Calu3 (cell line): ENCODE results near the gene IRF2BPL. TPM values are rescaled to one million over a fixed set of nuclear protein-coding genes. Genes with fewer than 3 reads are reported as not detected.

Experiments used
- BruUV-seq: library from RNA; stranded (reverse); fragments of 400-500 nt; replicated peaks from 2 replicates; lab custom pipeline; 2021; lab: Mats Ljungman, UMichigan
- CTCF ChIA-PET: fragments of 300-600 bp; sonication (Branson Sonifier 250); formaldehyde crosslinking; loops from one replicate; lab custom pipeline; 2022; ENCODE audit warnings: antibody characterized with exemption; lab: Charles Lee
- DNase-seq: peaks from one replicate; pipeline ENCODE4 v3.0.0; 2022
- H3K27ac Mint-ChIP-seq: one replicate; pipeline ENCODE4 v1.8.0; 2022; ENCODE audit warnings: mixed read lengths; ENCODE audit not compliant: unreplicated experiment
- H3K27me3 Mint-ChIP-seq: one replicate; pipeline ENCODE4 v1.8.0; 2022; ENCODE audit warnings: mixed read lengths; ENCODE audit not compliant: unreplicated experiment
- H3K36me3 Mint-ChIP-seq: one replicate; pipeline ENCODE4 v1.8.0; 2022; ENCODE audit warnings: mild to moderate bottlenecking, moderate library complexity, mixed read lengths; ENCODE audit not compliant: insufficient read depth, unreplicated experiment
- H3K4me1 Mint-ChIP-seq: one replicate; pipeline ENCODE4 v1.8.0; 2022; ENCODE audit warnings: mild to moderate bottlenecking, low read depth, mixed read lengths; ENCODE audit not compliant: unreplicated experiment
- H3K4me3 Mint-ChIP-seq: one replicate; pipeline ENCODE4 v1.8.0; 2022; ENCODE audit warnings: mild to moderate bottlenecking, low read depth, moderate library complexity, mixed read lengths; ENCODE audit not compliant: unreplicated experiment
- H3K9me3 Mint-ChIP-seq: one replicate; pipeline ENCODE4 v1.8.0; 2022; ENCODE audit warnings: low read depth, mixed read lengths; ENCODE audit not compliant: unreplicated experiment
- intact Hi-C: fragments of 100-400 bp; cut with micrococcal nuclease; formaldehyde crosslinking; loops from one replicate; pipeline ENCODE4 v1.10.0; 2022; ENCODE audit not compliant: unreplicated experiment
- total RNA-seq: library from RNA; stranded (reverse); gene quantifications from 2 replicates; pipeline ENCODE4 v1.2.3, GENCODE V29; 2022
- TF ChIP-seq, protein P1 (sequence below): fragments of 200-600 bp; IDR thresholded peaks from one replicate; pipeline ENCODE4 v1.8.0; 2022; ENCODE audit warnings: antibody characterized with exemption; ENCODE audit not compliant: unreplicated experiment

IRF2BPL gene
- total RNA-seq, 1 experiment from 2014 or later: 30.1 TPM

GRCh38 chr14:77012193-77012765 is 16.2 kb downstream of the IRF2BPL start:
- no peak overlapping the region for H3K4me3 Mint-ChIP-seq
- intact Hi-C loops: no loop called here
- H3K27me3 Mint-ChIP-seq: no peaks in the 10 kb centered on the region
- CTCF ChIA-PET: interaction anchor here (0.6 kb wide), 1 partner anchor 420 kb away, joined by 3 read pairs; no protein-coding TSS in a partner anchor
- peaks cover 15% of the 10 kb centered on the region for H3K4me1 Mint-ChIP-seq
- H3K36me3 Mint-ChIP-seq: peaks cover 5% of the 10 kb centered on the region
- TF ChIP-seq, protein P1, sequence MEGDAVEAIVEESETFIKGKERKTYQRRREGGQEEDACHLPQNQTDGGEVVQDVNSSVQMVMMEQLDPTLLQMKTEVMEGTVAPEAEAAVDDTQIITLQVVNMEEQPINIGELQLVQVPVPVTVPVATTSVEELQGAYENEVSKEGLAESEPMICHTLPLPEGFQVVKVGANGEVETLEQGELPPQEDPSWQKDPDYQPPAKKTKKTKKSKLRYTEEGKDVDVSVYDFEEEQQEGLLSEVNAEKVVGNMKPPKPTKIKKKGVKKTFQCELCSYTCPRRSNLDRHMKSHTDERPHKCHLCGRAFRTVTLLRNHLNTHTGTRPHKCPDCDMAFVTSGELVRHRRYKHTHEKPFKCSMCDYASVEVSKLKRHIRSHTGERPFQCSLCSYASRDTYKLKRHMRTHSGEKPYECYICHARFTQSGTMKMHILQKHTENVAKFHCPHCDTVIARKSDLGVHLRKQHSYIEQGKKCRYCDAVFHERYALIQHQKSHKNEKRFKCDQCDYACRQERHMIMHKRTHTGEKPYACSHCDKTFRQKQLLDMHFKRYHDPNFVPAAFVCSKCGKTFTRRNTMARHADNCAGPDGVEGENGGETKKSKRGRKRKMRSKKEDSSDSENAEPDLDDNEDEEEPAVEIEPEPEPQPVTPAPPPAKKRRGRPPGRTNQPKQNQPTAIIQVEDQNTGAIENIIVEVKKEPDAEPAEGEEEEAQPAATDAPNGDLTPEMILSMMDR: no peak
- BruUV-seq: no TSS peak
- no peak for DNase-seq
- no peaks in the 10 kb centered on the region for H3K9me3 Mint-ChIP-seq
- H3K27ac Mint-ChIP-seq: no peak overlapping the region

DNA sequence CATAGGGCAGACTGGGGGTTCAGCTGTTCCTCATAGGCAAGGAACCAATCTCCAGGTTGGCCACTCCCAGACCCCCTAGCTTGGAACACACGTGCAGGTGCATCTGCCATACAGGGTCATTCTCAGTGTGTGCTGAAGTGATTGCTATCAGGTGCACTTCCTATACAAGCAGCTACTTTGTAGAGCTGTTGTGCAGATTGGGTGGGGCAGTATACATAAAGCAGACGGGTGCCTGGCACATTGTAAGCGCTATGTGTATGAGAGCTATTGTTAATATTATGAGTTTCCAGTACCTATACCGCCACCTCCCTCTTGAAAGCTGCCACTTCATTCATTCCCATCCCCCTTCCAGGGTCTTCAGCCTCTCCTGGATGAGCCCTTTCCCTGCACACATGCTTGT is 17.3 kb downstream of the IRF2BPL start:
- H3K27me3 Mint-ChIP-seq: no peaks in the 10 kb centered on the region
- H3K36me3 Mint-ChIP-seq: peaks cover 5% of the 10 kb centered on the region
- no peaks in the 10 kb centered on the region for H3K9me3 Mint-ChIP-seq
- H3K4me3 Mint-ChIP-seq: no peak overlapping the region
- intact Hi-C loops: no loop called here
- BruUV-seq: no TSS peak
- DNase-seq: no peak
- no peak overlapping the region for H3K27ac Mint-ChIP-seq
- CTCF ChIA-PET: no interaction called here
- TF ChIP-seq, protein P1: no peak
- peaks cover 24% of the 10 kb centered on the region for H3K4me1 Mint-ChIP-seq

DNA sequence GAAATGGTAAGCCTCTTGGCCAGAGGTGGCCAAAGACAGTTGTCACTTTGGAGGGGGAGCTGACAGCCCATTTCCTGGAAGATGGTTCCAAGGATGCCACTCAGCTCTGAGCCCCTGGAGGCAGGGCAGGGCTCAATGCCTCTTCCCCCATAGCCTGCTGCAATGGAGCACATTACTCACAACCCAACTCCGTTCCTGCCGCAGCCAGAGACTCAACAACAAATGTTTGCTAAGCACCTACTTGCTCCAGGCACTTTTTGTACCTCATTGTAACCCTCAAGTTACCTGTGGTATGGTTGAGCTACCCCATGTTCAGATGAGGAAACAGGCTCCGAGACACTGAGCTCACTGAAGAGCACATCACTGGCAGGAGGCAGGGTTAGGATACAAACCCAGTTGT is 19.5 kb downstream of the IRF2BPL start:
- H3K4me3 Mint-ChIP-seq: no peak overlapping the region
- no peak overlapping the region for H3K27ac Mint-ChIP-seq
- H3K4me1 Mint-ChIP-seq: peaks cover 36% of the 10 kb centered on the region
- H3K36me3 Mint-ChIP-seq: peaks cover 5% of the 10 kb centered on the region
- BruUV-seq: no TSS peak
- intact Hi-C loops: no loop called here
- CTCF ChIA-PET: no interaction called here
- no peaks in the 10 kb centered on the region for H3K27me3 Mint-ChIP-seq
- TF ChIP-seq, protein P1: no peak
- H3K9me3 Mint-ChIP-seq: no peaks in the 10 kb centered on the region
- DNase-seq: no peak

GRCh38 chr14:77008541-77008940 is 20.0 kb downstream of the IRF2BPL start:
- peaks cover 5% of the 10 kb centered on the region for H3K36me3 Mint-ChIP-seq
- H3K27ac Mint-ChIP-seq: no peak overlapping the region
- intact Hi-C loops: no loop called here

More at GRCh38 chr14:77008541-77008940, 20.0 kb downstream of the IRF2BPL start:
- Mint-ChIP-seq H3K4me3 (peak overlapping the region; percentile 23), H3K27me3 (no peaks in the 10 kb centered on the region), H3K9me3 (no peaks in the 10 kb centered on the region), H3K4me1 (peaks cover 41% of the 10 kb centered on the region)
- DNase-seq: no peak
- no TSS peak for BruUV-seq
- TF ChIP-seq, protein P1: no peak
- CTCF ChIA-PET: interaction anchor here (1.9 kb wide), 1 partner anchor 90 kb away, joined by 4 read pairs; no protein-coding TSS in a partner anchor
